C4-2B (cell line): ENCODE measurements around the gene GNB1L.

ENCODE experiments used
- CTCF ChIP-seq: fragments of 450-650 bp; conservative IDR thresholded peaks from 2 replicates; pipeline ENCODE4 v1.5.1; 2017; ENCODE audit warnings: mild to moderate bottlenecking
- ZFX ChIP-seq: fragments of 450-650 bp; IDR thresholded peaks from 2 replicates; pipeline ENCODE4 v1.6.1; 2017

- TF ChIP-seq CTCF, result no peak
- no peak for TF ChIP-seq ZFX
These were observed 7.4 kb downstream of the GNB1L start for GRCh38 chr22:19847345-19847632.
